ENCODE results near the gene MYH7.
A peak's percentile ranks its signal among the peaks of the same experiment; 100 is the strongest.

The MYH7 gene

DNA sequence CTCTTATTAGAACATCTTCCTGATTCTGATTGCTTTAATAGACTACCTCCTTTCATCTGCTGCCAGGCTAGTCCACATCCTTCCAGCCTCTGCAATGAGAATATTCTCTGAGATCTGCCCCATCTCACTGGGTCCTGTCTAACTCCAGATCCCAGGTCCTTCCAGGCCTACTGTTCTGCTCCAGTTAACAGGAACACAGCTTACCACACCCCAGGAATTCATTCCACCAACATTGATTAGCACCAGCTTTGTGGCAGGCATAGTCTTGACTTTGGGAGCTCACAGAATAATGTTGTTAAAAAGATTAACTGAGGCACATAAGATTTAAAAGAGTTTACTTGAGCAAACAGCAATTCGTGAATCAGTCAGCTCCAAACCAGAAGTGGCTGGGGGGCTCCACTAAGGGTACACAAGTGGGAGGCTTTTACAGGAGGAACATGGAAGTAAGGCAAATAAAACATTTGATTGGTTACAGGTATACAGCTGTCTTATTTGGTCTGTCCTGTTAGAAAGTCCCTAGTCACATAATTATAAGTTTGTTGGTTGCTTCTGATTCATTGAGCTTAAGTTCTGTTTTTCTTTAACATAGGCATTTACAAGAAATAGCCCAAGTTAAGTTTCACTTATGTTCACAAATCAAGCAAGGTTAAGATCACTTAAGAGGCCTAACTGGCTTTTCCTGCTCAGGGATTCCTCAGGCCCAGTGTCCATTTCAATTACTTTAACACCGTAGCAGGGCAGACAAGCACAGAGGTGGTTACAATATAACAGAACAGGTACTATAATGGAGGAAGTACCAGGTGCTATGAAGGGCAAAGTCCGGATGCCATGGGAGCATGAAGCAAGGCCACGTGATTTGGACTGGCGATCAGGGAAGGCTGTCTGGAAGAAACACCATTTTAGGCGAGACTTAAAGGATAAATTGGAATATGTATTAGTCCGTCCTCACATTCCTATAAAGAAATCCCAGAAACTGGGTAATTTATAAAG, 12.2 kb upstream of the MYH7 start:
- no peak for DNase-seq (ENCODE audit: low spot score)

DNA sequence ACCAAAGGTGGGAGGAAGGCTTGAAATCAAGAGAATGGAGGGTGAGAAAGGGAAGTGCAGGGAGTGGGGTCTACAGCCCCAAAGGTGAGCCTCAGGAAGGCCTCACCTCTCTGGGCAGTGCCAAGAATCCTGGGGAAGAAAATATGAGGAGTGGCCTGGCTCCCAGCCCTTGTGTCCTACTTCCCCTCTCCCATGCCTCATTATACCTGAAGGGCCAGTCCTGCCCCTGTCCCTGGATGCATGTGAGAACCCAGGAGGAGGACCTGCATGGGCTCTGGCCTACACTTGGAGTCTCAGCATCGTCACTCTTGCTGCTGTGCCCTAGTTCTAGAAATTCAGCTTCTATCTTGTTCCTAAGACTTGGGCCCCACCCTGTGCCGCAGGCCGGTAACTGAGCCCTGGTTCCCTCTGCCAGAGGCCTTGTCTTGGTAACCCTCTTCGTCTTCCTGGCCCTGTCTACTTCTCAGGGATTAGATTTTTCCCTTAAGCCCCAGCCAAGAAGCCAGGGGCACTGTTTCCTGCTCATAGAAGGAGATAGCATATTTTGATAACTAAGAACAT, 10.9 kb upstream of the MYH7 start:
- DNase-seq (ENCODE audit: low spot score) = no peak

DNA sequence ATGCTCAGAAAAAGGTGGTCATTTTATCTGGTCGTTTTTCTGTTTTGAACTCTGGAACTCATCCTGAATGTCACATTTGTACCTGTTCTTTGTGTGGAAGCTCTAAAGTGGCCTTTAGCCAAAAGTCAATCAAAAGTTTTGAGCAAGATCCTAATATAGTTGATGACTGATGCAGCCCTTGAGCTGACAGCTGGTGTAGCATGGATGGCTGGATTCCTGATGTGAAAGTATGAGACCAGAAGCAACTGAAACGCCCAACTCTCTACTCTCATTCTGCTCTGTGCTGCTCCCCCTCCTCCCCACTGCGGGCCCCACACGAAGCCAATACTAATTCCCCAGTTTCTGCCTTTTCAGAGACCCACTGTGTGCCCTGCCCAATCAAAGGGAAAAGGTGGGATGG, 10.3 kb upstream of the MYH7 start:
- no peak for DNase-seq (ENCODE audit: low spot score)

DNA sequence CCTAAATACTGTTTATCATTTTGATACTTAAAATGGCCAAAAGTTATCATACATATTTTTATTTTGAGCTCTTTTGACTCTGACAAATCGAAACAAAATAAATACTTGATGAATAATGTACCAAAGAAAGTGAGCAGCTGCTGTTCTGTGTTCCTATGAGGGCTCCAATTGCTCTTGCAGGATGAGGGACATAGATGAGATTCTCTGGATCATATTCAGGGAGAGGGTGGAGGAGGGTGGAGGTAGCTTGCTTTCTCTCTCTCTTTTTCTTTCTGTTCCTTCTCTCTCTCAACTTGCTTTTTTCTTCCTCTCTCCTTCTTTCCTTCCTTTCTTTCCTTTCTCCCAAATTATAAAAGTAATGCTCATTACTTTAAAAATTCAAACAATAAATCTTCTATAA, 8.9 kb upstream of the MYH7 start:
- DNase-seq (ENCODE audit: low spot score) = no peak

DNA sequence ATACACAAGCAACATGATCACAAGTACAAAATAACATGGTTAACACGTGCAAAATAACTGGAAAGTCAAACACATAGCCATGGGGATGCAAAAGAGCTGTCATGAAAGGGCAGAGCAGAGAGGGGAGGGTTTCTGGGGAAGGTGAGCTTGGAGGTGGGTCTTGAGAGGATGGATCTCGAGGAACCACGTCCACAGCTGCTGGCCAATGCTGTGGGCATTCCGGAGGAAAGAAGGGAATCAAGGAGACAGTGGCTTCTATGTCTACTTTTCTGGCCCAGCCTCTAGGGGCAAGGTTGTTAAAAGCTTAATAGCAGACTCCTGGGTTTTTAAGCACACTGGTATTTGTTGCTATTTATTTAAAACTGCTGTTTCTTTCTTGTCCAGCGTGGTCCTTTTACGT, 8.4 kb upstream of the MYH7 start:
- no peak for DNase-seq (ENCODE audit: low spot score)

DNA sequence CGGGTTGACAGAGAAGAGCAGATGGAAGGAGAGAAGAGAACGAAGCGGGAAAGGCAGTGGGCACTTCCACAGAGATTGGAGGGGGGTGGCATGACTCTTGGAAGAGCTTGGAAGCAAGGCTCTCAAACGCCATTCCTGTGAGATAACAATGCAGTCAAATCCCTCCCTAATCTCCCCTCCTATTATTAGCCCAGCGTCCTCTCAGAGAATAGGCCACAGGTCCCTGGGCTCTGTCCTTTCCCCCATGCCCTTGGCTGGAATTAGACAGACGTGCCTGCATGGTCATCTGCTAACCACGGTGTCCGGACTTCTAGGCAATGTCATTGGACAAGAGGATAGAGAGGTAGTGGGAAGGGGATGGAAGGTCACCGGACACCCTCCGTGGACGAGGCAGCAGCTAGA, 8.0 kb upstream of the MYH7 start:
- DNase-seq (ENCODE audit: low spot score) = no peak

DNA sequence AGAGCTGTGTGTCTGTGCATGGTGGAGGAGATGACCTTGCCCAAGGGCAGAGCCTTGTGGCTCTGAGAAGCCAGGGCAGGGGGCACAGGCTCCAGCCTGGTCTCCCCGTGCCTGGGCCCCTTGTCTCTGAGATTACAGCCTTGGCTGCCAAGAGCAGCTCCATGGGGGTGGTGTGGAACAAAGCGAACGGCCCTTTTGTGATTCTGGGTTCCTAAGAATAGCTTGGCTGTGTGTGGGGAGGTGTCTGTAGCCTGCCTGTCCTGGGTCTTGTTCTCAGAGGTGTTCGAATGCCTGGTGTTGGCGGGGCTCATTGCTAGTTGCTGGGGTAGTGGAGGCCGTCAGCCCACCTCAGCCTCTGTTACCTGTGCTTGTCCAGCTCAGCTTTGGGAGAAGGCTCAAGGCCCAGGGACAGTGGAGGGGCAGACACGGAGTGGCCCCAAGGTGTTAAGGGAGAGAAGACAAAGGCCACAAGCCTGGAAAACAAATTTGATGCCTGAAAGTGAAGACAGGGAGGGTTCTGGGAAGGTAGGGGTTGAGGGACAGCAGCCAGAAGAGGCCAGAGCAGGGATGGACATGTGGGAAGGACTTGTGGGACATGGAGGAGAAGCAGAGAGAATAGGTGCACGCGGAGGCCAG, 7.4 kb upstream of the MYH7 start:
- DNase-seq (ENCODE audit: low spot score) = no peak

DNA sequence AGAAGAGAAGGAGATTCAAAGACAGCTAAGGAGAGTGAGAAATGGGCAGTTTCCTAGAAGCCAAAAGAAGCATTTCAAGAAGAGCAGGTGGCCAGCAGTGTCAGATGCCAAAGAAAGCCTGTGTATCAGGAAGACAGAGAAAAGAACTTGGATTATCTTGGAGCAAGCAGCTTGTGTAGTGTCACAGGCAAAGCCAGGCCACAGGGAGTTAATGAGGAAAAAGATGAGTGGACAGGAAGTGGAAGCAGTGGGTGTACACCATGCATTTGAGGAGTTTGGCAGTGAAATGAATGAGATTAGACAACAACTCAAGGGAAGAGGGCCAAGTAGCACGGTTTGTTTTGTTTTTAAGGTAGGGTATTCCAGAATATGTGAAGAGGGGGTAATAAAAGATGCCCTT, 5.6 kb upstream of the MYH7 start:
- DNase-seq (ENCODE audit: low spot score) = no peak

DNA sequence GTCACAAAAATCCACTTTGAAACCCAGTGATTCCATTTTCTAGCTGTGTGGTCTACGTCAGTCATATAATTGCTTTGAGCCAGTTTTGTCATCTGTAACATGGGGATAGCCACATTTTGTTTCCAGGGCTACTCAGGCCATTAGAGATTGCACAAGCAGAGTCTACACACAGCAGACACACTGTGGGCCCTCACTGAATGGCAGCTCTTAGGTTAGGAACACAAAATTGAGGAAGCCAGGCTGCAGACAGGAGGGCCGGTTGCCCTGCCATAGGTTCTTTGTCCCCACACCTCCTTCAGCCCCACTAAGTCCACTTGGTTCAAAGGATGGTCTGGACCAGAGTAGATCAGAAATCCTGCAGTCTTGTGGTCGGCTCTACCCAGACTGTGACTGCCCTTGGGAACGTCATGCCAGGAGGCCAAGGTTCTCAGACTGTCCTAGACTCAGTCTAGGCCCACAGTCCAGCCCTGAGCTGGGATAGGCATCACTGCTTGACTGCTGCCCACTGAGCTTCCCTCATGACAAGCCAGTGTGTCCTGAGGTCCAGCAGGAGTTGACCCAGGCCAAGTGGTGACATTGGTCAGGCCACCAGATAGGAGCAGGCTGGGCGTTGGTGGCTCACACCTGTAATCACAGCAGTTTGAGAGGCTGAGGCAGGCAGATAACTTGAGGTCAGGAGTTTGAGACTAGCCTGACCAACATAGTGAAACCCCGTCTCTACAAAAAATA, 3.8 kb upstream of the MYH7 start:
- no peak for DNase-seq (ENCODE audit: low spot score)

DNA sequence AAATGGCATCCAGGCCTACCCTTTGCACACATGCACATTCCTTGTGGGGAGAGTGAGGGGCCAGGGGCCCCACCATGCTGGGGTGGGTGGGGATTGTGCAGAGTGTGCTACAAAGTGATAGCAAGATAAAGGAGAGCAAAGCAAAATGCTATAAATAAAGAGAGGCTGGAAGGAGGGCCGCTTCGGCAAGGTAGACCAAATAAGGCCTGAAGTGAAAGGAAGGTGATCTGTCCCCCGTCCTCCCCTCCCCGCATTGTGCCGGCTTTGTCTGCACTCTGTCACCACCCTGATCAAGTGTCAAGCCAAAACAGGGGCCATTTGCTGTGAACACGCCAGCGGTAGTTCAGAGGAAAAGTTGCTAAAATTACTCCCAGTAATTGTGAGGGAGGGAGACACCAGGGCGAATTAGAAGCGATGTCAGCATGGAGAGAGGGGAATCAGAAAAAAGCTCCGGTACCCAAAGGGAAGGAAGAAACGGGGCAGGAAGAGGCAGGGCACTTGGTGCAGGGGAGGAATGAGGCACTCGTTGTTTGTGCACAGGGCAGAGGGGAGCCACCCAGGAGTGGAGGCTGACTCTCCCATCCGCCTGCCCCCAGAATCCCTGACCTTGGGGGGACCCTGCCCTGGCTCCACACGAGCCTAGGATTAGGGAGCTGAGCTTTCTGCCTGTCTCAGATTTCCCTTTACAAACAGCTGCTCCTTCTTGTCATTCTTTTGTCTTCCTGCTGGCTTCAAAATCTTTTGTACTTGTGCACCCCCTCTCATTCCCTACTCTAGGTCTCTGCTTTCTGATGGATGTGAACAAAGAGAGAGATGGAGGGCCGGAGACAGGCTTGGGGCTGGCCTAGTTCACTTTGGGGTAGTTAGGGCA, 2.9 kb upstream of the MYH7 start:
- no peak for DNase-seq (ENCODE audit: low spot score)

DNA sequence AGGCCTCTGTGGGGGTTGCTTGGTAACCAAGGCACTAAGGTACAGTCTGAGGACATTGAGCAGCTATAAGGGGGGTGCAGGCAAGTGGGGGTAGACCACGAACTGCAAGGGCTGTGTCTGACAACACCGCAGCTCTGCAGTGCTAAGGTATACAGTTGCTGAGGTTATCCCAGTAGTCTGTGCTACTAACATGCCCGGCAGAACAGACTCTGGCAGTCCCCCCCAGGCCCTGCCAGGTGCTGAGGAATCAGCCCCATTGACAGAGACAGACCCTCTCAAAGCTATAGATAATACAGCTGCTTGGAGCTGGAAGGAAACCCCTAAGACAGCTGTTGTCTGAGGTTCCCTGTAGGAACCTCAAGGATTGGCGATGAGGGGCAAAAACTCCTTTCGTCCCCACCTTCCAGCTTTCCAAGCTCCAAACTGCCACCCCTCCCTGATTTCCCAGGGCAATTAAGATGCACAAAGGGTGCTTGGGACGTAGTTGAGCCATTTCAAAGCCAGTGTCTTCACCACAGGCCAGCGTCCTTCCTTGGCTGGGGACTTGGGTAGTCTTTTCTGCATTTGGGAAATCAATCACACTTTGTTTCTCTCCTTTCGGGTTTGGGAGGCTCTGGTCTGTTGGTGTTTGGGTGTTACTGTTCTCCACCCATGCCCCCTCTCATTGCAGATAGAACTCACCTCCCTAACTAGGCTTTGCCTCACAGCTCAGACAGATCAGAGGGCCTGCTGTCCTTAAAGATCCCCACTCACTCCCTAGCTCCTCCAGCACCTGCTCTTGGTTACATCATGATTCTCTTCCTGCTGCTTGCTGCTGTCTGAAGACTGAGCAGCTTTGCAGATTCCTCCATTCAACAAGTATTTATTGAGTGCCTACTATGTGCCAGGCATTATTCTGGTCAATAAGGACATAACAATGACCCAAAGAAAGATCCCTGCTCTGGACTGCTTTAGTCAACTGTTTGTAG, 2.0 kb upstream of the MYH7 start:
- no peak for DNase-seq (ENCODE audit: low spot score)

DNA sequence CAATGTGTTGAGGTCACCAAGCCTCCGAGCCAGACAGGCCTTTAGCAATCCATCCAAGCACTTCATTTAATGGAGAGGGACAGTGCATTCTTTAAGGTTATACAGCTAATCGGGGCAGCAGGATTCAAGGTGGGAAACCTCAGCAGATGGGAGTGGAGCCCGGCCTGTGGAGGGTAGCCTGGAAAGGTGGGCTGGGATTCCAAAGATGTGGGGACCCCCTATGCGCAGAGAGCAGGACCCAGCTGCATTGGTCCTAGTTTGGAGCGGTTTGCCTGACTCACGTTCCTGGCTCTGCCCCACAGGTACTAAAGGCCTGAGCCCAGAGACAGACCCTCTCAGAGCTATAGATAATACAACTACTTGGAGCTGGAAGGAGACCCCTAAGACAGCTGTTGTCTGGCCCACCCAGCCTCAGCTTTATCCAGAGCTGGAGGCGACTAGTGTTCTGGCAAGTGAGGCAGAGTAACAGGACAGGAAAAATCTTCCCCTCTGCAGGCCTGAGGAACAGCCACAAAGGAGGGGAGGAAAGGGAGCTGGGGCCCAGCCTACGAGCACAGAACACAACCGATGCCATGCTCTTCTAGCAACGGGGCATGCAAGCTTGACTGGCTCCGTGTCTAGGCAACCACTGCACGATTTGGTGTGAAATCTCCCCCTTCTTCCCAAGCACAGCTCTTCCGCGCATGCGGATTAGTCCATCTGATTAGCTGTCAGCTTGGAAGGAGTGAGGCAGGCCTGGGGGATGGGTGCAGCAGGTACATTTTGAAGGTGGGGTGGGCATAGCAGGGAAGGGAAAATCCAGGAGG, 1.1 kb upstream of the MYH7 start:
- peak; percentile 90 for DNase-seq (ENCODE audit: low spot score)

DNA sequence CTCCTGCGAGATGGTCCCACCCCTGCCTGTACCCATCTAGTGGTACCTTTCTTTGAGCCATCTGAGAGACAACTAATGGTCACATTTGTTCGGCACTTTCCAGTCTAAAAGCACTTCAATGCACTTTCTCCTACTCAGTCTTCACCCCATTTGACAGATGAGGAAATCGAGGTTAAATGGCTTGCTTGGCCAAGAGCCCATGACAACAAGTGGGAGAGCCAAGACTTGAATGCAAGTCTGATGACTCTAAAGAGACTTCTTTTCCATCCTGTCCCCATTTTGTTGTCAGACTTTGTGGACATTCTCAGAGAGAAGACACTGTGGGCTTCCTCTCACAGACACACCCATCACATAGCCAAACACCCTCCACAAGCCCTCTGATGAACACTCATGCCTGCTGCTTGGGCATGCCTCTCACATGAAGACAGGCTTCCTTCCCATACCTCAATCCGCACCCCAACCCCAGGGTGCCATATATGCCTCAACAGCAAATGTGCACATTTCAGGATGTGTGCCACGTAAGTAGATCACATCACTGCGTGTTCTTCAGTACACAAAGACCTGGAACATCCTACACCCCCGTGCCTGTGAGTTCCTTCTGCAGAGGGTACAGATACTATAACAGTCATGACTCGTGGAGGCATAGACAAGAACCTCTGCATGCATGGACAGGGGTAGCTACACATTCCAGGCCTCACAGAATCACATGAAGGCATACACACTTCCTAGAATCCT, 805 bp downstream of the MYH7 start:
- no peak for DNase-seq (ENCODE audit: low spot score)

DNA sequence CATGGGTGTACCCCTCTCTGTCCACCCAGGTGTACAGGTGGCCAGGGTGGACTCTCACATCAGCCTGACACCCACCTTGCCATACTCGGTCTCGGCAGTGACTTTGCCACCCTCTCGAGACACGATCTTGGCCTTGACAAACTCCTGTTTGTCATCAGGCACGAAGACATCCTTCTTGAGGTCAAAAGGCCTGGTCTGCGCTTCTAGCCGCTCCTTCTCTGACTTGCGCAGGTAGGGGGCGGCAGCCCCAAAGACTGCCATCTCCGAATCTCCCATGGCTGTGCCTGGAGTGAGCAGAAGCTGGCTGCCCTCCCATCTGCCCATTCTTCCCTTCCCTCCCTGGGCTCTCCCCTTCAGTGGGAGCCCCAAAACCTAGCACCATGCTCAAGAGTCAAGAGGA, 2.0 kb downstream of the MYH7 start:
- no peak for DNase-seq (ENCODE audit: low spot score)

DNA sequence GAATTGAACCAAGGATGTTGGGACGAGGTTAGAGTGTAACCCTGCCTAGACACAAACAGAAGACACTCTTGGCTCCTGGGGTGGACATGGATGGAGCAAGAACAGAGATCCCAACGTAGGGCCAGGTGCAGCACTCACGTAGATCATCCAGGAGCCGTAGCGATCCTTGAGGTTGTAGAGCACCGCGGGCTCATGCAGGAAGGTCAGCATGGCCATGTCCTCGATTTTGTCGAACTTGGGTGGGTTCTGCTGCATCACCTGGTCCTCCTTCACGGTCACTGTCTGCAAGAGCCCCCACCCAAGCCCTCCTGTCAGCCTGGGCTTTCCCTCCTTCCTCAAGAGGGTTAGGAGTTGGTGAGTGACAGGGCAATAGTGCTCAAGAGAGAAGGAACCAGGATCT, 2.5 kb downstream of the MYH7 start:
- DNase-seq (ENCODE audit: low spot score) = no peak

DNA sequence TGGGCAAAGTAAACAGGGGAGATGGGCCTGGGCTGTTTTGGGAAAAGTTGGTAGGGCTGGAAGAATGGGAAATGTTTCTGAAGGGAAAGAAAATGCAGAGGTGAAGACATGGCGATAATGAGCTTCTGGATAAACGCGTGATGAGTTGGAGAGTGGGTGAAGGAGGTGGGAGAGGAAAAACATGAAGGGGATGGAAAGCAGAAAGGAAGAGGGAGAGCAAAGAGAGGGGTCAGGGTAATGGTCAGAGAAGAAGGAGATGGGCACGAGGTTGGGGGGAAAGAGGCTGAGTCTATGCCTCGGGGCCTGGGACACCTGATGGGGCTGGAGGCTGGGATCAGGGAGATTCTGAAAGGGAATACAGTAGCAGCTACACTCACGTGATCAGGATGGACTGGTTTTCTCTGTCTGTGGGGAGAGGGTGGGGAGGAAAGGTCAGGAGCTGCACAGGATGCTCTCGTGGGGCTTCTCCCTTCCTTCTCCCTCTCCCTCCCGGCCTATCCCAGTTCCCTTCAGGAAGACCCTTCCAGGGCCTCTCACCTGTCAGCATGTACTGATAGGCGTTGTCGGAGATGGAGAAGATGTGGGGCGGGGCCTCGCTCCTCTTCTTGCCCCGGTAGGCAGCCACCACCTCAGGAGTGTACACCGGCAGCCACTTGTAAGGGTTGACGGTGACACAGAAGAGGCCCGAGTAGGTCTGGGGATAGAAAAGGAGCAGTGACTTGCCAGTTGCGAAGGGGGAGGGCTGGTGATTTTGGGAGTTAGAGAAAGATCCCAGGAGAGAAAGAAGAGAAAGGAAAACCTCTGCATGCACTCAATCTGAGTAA, 3.1 kb downstream of the MYH7 start:
- no peak for DNase-seq (ENCODE audit: low spot score)

DNA sequence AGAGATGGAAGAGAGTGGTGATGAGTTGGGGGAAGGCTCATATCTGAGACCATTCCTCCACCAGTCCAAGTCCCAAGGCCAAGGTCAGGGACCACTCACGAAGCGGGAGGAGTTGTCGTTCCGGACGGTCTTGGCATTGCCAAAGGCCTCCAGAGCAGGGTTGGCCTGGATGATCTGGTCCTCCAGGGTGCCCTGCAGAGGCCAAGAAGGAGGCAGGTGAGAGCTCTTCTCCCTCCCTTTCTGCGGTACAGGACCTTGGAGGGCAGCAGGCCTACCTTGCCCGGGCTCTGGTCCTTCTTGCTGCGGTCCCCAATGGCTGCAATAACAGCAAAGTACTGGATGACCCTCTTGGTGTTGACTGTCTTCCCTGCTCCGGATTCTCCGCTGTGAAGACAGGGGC, 4.0 kb downstream of the MYH7 start:
- DNase-seq (ENCODE audit: low spot score) = no peak

DNA sequence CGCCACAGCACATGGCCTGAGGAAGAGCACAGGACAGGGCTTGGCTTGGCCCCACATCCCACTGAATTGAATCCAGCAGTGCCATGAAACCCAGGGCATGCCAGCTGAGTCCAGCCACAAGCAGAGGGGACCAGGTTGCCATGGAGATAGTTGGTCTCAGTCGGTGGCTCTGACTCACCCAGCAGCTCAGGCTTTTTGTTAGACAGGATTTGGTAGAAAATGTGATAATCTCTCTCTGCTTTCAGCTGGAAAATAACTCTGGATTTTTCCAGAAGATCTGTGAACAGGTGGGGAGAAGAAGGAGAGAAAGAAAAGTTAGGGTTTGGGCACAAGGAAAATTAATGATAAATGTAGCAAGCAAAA, 4.8 kb downstream of the MYH7 start:
- peak; percentile 82 for DNase-seq (ENCODE audit: low spot score)
